ENCODE results near the gene PRPF31. TPM values are rescaled to one million over a fixed set of nuclear protein-coding genes. Genes with fewer than 3 reads are reported as not detected.

PRPF31 gene, protein sequence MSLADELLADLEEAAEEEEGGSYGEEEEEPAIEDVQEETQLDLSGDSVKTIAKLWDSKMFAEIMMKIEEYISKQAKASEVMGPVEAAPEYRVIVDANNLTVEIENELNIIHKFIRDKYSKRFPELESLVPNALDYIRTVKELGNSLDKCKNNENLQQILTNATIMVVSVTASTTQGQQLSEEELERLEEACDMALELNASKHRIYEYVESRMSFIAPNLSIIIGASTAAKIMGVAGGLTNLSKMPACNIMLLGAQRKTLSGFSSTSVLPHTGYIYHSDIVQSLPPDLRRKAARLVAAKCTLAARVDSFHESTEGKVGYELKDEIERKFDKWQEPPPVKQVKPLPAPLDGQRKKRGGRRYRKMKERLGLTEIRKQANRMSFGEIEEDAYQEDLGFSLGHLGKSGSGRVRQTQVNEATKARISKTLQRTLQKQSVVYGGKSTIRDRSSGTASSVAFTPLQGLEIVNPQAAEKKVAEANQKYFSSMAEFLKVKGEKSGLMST
- 52.8 and 59.7 TPM in 2 replicates for total RNA-seq (2022)
- percentile 58 among the genes with signal in this experiment for Bru-seq, nascent RNA
- BruChase-seq, experiment 1, labeled RNA remaining after a 6-hour chase, result percentile 76 among the genes with signal in this experiment
- percentile 60 among the genes with signal in this experiment for BruChase-seq, experiment 2, labeled RNA remaining after a 2-hour chase
- long read RNA-seq, transcript PRPF31-201 (14 exons, 2,126 nt), result major isoform, 170 of 236 reads
- long read RNA-seq, partial matches to known transcripts, result 36 of 236 reads
- long read RNA-seq, other reads (novel, unspliced or antisense), result 29 of 236 reads

GRCh38 chr19:54115109-54116063 is at the start of gene PRPF31, which contains the start of gene TFPT:
PRPF31 (plus strand) TSS chr19:54115754; CDS start chr19:54118279, 2,525 bp downstream.
TFPT (minus strand) TSS chr19:54115657; CDS start chr19:54115269, 388 bp downstream.
- CTCF ChIA-PET, result interaction anchor here (0.6 to 0.9 kb wide), 2 partner anchors 262 to 274 kb away, joined by 3 read pairs; no protein-coding TSS in a partner anchor
- BruUV-seq (replicated peaks), result TSS peak; percentile 87
- Mint-ChIP-seq H3K4me3 (ENCODE audit: unreplicated experiment) (peak within 1 kb of the TSS; percentile 84), H3K4me1 (ENCODE audit: insufficient read depth, unreplicated experiment) (peaks cover 6% of the 10 kb centered on the region), H3K27me3 (ENCODE audit: insufficient read depth, unreplicated experiment) (no peaks in the 10 kb centered on the region), H3K27ac (ENCODE audit: low read depth, unreplicated experiment) (peak within 1 kb of the TSS; percentile 98), H3K36me3 (ENCODE audit: insufficient read depth, unreplicated experiment) (peaks cover 61% of the 10 kb centered on the region), H3K9me3 (ENCODE audit: unreplicated experiment) (no peaks in the 10 kb centered on the region)
- no peak for TF ChIP-seq CTCF (IDR thresholded peaks at IDR 0.05; ENCODE audit: unreplicated experiment)
- peak; percentile 99 for DNase-seq (ENCODE audit: unreplicated experiment)
- POLR2A ChIA-PET, result interaction anchor here (0.6 to 6.8 kb wide), 29 partner anchors 8 to 1846 kb away, joined by 3 to 84 read pairs (median 3); partner anchors contain the start of genes CNOT3, LENG1, LENG8 and MBOAT7
- intact Hi-C loops (cut with micrococcal nuclease), result no loop called here

DNA sequence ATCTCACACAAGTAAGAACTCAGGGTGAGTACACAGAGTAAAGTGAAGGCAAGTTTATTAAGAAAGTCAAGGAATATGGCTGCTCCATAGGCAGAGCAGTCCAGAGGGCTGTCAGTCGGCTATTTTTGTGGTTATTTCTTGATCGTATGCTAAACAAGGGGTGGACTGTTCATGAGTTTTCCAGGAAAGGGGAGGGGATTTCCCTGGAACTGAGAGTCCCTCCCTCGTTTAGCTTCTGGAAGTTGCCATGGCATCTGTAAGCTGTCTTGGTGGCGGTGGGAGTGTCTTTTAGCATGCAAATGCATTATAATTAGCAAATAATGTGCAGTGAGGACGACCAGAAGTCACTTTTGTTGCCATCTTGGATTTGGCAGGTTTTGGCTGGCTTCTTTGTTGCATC is 46.1 kb upstream of the PRPF31 start:
- BruUV-seq (replicated peaks), result no TSS peak
- no peak overlapping the region for H3K27ac Mint-ChIP-seq (ENCODE audit: low read depth, unreplicated experiment)
- ChIA-PET CTCF (no interaction called here), POLR2A (no interaction called here)
- no peak overlapping the region for H3K4me3 Mint-ChIP-seq (ENCODE audit: unreplicated experiment)
- H3K4me1 Mint-ChIP-seq (ENCODE audit: insufficient read depth, unreplicated experiment), result no peaks in the 10 kb centered on the region
- H3K36me3 Mint-ChIP-seq (ENCODE audit: insufficient read depth, unreplicated experiment), result no peaks in the 10 kb centered on the region
- no peak for TF ChIP-seq CTCF (IDR thresholded peaks at IDR 0.05; ENCODE audit: unreplicated experiment)
- no peaks in the 10 kb centered on the region for H3K27me3 Mint-ChIP-seq (ENCODE audit: insufficient read depth, unreplicated experiment)
- intact Hi-C loops (cut with micrococcal nuclease), result no loop called here
- DNase-seq (ENCODE audit: unreplicated experiment), result no peak
- H3K9me3 Mint-ChIP-seq (ENCODE audit: unreplicated experiment), result peaks cover 16% of the 10 kb centered on the region

DNA sequence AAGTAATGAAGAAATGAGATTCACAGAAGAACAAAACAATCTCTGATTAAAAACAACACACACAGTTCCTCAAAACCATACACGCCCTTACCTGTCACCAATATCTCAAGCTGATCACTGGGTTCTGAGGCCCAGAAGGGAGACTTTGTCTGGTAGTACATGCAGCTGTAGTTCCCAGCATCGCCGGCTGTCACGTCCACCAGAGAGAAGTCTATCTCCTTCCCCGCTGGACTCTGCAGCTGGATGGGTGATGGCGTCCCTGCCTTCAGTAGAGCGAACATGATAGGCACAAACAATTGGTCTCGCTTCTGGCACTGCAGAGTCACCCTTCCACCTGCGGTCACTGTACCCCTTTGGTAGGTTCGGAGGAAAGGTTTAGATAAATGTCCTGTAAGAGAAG is 41.7 kb upstream of the PRPF31 start:
- intact Hi-C loops (cut with micrococcal nuclease), result no loop called here
- BruUV-seq (replicated peaks), result no TSS peak
- CTCF ChIA-PET, result no interaction called here
- H3K9me3 Mint-ChIP-seq (ENCODE audit: unreplicated experiment), result peaks cover 8% of the 10 kb centered on the region
- no peak overlapping the region for H3K27ac Mint-ChIP-seq (ENCODE audit: low read depth, unreplicated experiment)
- no peak for DNase-seq (ENCODE audit: unreplicated experiment)
- no peak overlapping the region for H3K4me3 Mint-ChIP-seq (ENCODE audit: unreplicated experiment)
- TF ChIP-seq CTCF (IDR thresholded peaks at IDR 0.05; ENCODE audit: unreplicated experiment), result no peak
- H3K4me1 Mint-ChIP-seq (ENCODE audit: insufficient read depth, unreplicated experiment), result no peaks in the 10 kb centered on the region
- POLR2A ChIA-PET, result no interaction called here
- no peaks in the 10 kb centered on the region for H3K36me3 Mint-ChIP-seq (ENCODE audit: insufficient read depth, unreplicated experiment)
- no peaks in the 10 kb centered on the region for H3K27me3 Mint-ChIP-seq (ENCODE audit: insufficient read depth, unreplicated experiment)
